ENCODE results near the gene NPAS2. TPM values are rescaled to one million over a fixed set of nuclear protein-coding genes. Genes with fewer than 3 reads are reported as not detected.

Gene NPAS2
- polyA plus RNA-seq, 1 donor: 16.8 TPM

DNA sequence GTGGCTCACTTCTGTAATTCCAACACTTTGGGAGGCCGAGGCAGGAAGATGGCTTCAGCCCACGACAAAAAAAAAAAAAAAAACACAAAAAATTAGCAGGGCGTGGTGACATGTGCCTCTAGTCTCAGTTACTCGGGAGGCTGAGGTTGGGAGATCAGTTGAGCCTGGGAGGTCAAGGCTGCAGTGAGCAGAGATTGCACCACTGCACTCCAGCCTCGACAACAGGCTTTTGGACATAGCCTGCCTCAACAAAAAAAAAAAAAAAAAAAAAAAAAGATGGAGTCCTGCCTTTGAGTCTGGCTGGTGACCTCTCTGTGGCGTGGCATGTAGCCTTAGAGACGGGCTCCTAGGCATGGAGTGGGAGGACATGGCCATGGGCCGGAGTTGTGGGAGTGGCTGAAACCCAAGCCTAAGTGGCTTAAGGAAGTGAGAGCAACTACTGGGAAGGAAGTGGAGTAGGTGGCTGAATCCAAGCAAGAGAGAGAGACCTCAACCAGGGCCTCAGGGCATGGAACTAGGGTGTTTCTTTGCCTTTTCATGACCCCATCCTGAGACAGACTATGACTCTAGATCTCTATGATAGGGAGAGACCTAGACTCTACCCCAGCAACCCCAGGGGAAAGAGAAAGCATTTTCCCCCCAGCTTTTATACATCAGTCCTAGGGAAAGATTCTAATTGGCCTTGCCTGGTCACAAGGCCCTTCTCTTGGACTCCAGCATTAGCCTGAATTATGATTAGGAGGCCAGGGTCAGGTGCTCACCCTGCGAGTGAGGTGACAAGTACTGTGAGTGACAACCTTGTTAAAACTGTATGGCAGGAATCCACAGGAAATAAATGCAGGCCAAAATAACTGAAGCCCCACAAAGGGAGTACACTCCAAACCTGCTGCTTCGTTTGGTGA lies 34.2 kb downstream of the NPAS2 start:
- DNase-seq: no peak

DNA sequence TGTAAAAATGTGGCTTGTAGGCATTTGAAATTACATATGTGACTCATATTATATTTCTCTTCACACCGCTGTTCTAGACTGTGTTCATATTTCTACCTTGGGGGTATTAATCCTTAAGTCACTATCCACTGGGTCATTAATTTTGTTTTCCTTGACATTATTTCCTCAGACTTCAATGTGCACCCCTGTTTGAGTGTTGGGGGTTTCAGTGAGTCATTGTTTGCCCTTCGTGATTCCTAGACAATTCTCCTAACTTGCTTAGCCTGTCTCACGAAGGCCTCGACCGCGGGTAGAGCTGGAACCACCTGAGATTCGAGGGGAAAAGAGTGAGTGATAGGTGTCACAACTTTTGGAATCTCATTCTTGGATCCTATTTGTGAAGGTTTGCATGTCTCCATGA lies 35.1 kb downstream of the NPAS2 start:
- no peak for DNase-seq

DNA sequence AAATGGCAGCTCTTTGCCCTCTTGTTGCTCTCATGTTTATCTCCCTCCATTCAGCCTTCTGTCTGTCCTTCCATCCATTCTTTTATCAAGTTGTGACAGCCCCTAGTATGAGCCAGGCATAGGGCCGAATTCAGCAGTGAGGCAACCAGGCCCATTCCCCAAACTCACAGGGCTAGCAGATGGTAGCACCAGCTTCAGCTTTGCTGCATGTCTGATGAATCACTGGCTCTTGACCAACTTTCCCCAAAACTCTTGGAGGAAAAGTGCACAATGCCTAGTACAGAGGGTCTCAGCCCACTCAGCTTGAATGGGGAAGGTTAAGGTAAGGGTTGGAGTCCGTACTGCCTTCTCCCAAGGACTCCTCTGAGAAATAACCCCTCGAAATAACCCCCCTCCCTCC lies 35.7 kb downstream of the NPAS2 start:
- DNase-seq: no peak

DNA sequence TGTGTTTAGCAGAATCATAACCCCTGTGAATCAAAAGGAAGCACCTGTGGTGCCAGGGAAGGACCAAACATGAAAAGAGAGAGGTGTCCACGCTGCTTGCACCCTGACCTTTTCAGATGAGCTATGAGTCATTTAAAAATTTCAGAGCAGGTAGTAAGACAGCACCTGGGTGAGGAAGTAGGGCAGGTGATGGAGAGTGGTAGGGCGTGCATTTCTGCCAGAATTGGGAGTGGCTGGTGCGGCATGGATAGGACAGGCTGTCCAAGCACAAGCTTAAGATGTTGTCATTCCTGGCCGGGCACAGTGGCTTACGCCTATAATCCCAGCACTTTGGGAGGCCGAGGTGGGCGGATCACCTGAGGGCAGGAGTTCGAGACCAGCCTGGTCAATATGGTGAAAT lies 36.8 kb downstream of the NPAS2 start:
- DNase-seq: no peak

DNA sequence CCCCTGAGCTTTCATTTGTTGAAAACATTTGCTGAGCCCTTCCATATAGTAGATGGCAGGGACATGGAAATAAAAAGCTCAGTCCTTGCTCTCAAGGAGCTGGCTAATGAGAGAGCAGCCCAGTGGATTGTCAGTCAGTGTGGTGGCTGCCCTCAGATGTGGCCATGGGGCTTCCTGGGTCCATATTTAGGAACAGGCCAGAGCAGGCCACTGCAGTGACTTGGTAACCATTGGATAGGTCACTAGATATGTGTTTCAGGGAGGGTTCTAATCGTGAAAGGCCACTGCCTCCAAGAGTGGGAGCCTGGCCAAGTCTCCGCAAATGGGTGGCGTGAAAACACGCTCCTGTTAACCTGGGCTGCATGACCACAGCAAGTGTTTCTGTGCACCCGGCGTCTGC lies 37.4 kb downstream of the NPAS2 start:
- DNase-seq: no peak

DNA sequence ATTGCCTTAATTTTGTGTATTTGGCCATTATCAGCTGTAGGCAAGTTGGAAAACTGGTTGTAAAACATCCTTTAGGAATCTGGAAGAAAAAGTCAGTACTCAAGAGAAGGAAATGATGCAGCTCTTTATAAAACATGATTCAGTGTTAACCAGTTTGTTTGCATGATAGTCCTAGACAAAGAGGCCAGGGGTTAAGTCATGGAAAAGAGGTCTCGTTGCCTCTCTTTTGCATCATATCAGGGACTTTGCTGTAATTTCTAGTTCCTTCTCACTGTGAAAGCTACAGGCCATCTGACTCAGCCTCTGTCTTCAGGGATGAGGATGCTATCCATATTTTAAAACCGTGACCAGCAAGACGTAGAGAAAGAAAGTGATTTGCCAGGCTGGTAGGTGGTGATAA lies 38.0 kb downstream of the NPAS2 start:
- DNase-seq: no peak

DNA sequence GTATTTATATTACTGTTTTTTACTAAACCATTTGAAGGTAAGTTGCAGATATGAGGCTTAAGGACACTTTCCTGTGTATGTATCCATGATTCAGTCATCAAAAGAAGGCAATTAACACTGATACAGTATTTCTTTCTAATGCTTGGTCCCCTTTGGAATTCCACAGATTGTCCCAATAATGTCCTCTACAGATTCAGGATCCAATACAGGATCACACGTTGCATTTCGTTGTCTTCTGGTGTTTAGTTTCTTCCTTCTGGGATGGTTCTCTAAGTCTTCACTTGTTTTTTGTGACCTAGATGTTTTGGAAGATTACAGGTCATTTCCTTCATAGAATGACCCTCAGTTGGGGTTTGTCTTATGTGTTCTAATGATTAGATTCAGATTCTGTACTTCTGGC lies 40.0 kb downstream of the NPAS2 start:
- no peak for DNase-seq

DNA sequence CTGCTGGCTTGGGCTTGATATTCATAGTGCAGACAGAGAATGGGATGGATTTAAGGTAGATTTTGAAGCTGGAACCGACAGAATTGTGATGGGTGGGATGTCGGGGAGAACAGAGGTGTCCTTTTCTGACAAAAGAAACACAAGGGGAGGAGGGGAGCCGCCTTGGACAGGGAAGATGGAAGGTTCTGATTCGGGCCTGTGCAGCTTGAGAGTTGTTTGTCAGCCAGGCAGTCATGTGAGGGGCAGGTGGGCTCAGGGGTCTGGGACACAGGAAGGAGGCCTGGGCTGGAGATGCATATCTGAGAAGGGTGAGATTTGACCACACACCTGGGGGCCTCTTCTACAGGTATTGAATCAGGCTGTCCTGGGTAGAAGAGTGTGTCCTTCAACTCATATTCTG lies 41.4 kb downstream of the NPAS2 start:
- DNase-seq: no peak

DNA sequence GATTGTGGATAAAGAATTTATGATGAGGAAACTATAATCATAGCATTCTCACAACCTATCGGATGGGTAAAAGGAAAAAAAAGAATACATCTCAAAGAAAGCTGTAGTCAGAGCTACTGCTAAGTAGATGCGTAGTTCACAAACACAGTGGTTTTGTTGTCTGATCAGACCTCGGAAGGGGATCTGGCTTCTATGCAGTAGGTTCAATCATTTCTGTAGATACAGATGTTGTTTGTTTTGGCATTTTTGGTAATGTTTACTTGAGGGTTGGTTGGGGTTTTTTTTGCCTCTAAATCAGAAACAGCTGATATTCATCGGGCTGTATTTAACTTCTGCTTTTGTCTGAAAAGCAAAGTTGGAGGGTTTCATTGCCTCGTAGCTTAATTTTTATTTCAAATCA lies 42.1 kb downstream of the NPAS2 start:
- DNase-seq: no peak

DNA sequence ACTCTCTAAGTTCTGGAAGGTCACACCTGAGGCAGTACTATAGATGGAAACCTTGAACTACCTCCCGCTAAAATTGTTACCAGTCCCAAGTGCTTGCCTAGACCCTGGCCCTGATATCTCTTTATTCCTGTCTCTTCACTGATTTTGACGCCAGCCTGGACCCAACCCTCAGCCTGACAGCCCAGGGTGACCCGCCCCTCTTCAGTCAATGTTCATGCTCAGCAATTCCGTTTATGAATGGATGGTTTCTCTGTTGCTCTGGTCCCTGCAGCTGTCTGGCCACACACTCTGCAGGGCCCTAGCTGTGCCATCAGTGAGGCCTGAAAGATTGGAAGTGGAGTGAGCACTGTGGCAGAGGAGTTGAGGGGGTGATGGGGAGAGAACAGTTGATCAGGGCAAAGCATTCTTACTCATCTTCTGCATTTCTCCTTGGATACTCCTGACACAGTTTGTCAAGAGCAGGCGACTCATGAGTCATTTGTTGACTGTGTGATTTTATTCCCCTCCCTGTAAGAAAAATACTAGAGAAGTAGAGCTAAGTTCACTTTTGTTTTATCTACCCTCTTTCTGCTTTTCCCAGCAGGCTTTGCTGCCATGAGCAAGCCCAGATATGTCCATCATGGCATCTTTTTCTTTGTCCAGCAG lies 46.0 kb downstream of the NPAS2 start:
- no peak for DNase-seq

DNA sequence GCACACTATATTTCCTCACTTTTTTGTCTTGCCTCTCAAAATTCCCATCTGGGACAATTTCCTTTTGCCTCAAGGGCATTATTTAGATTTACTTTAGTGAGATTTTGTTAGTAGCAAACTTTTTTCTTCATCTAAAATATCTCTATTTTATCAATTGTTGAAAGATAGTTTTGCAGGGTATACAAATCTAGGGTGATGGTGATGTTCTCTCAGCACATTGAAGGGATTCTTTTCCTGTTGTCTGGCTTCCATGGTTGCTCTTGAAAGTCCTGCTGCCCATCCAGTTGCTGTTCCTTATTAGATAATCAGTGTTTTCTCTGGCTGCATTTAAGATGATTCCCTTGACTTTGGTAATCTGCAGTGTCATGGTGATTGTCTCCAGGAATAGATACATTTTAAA lies 48.1 kb downstream of the NPAS2 start:
- no peak for DNase-seq

DNA sequence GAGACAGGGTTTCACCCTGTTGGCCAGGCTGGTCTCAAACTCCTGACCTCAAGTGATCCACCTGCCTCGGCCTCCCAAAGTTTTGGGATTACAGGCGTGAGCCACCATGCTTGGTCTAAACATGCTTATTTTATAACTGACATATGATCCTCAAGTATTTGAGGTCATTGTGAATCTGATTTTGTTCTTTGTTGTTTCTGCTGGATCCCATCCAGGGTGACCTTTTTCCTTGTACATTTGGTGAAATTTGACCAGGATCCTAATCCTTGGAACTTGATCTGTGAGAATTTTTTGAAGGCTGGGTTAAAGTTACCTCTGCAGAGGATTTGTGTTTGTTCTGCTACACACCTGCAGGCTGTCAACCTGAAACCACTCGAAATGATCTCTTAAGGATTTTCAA lies 49.2 kb downstream of the NPAS2 start:
- no peak for DNase-seq

DNA sequence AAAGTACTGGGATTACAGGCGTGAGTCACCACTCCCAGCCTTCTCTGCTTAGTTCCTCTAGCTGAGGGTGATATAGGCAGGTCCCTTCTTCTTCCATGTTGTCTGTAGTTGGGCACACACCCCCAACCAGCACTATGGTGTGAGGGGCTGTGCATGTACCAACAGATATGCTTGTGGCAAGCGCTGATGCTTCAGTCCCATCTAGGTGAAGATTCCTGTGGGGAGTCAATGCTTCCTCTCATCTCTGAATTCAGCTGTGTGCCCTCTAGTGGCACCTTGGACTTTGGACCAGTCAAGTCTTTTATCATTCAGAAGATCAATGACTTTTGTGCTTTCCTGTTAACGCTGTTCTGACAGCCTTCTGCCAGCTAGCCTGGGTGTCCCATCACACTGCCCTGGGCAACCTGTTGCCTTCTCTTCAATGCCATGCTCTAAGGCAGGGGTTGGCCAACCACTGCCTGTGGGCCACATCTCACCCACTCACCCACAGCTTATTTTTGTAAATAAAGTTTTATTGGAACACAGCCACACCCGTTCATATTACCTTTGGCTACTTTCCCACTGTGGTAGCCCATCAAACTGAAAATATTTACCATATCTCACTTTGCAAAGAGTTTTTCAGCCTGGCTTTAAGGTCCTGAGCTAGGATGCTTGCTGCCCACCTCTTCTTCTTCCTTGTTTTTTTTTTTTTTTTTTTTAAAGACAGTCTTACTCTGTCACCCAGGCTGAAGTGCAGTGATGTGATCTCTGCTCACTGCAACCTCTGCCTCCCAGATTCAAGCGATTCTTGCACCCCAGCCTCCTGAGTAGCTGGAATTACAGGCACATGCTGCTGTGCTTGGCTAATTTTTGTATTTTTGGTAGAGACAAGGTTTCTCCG lies 51.0 kb downstream of the NPAS2 start:
- DNase-seq: no peak

DNA sequence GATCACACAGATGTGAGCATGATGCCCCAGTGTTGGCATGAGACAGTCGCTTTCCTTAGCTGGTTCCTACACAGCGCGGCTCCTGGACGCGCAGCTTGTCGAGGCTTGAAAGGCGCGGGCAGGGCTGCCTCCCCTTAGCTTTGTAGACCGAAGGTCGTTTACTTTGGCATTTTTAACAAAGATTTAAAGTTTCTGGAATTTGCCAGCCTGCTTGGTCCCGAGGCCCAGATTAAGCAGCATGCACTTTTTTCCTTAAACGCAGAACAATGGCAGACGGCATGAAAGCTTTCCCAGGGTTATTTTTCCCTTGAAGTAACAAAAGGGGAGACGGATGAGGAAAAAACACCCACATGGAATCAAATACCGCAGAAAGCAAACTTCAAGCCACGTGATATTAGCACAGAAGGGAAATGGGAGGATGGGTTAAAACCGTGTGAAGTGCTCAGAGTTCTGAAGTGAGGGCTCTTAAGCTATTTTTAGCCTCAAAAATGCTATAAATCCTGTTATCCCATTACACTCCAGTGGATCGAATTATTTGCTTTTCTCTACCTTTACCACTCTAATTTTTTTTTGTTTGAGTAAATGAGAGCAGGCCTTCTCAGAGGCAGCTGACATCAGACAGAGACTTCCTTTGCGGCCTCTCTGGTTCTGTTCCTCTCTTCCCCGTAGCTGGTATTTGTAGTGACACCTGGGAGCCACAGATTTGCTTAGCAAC lies 55.7 kb downstream of the NPAS2 start:
- peak; percentile 64 for DNase-seq

DNA sequence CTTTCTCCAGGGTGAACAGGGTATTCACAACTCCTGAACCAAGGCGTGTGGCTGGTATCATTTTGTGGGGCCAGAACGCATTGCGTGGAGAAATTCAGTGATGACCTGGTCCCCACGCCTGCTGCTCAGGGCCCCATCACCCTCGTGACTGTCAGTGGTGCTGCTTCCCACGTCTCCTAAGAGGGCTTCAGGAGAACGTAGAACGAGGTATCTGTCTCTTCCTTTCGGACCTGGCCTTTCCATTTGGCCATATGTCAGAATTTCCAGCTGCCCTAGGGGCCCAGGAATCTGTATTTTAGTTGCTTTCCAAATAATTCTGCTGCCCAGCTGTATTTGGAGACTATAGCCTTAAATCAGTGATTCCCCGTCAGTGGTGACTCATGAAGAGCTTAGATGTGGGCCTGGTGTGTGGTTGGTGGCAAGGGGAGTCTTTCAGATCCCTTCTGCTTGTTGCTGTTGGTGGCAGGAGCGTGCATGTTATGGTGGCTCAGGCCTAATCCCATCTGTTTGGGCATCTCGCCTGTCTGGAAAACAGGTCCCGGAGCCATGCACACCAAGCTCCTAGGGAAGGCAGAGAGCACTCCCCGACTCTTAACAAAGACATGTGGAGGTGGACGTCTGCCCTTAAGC lies 56.4 kb downstream of the NPAS2 start:
- no peak for DNase-seq

DNA sequence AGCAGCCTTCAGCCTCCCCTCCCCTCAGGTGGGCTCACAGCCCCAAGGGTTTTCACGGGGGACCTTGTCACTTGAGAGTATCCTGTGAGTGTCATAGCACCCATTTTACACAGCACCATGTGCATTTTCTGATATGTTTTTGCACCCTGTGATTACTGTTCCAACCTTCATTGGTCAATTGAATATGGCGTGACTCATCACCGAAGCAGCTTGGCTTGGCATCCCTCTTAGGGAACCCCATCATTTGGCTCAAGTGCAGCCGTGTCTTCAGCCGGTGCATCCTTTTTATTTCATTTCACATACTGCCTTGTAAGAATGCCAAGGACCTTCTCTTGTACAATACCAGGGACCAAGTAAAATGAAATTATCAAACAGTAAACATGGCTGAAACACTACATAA lies 57.6 kb downstream of the NPAS2 start:
- no peak for DNase-seq

DNA sequence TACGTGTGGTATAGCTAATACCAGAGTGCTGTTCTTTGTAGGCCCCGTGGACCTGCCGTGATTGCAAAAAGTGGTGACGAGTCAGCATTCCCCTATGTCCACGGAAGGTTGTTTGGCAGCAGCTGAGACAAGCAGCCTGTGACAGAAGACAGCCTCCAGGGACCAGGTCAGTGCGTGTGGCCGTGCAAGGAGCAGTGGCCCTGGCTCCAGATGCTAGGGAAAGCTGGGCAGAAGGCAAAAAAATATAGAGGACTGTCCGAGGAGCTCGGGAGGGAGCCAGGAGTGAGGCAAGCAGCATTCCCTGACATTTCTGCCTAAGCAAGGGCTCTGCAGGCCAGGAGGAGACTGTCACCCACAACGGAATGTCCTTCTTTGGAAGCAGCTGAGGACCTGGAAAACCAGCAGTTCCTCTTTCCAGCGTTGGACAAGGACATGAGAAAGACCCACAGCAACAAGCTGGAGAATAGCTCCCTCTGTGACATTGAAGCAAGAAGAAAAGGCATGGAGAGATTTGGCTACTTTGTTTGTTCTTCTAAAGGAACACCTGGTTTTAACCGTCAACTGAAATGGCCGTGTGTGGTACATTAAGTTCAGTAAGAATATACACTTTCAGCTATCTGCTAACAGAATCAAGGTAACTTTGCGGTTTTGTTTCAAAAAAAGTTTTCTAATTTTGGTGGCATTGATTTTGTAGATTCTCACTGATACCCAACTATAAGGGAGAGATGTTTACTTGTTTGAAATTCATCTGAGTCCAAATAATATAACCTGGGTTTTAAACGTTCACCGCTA lies 58.3 kb downstream of the NPAS2 start:
- DNase-seq: no peak

DNA sequence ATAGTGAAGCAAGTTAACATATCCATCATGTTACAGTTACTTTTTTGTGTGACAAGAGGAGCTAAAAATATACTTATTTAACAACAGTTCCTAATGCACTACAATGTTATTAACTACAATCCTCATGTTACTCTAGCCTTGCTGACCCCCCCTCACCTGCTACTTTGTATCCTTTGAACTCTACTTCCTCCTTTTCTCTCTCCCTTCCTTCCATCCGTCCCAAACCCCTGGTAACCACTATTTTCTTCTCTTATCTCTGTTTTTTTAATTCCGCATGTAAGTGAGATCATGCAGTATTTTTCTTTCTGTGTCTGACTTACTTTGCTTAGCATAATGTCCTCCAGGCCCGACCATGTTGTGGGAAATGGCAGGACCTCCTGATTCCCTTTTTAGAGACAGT lies 59.4 kb downstream of the NPAS2 start:
- DNase-seq: no peak

DNA sequence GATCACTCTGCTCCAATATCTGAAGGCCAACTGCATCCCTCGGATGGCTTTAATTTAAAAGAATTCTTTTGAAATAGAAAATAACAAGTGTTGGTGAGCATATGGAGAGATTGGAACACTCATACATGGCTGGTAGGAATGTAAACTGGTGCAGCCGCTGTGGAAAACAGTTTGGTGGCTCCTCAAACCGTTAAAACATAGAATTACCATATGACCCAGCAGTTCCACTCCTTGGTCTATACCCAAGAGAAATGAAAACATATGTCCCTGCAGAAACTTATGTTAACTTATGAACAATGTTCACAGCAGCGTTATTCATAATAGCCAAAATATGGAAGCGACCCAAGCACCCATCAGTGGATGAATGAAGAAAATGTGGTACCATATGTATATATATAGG lies 60.1 kb downstream of the NPAS2 start:
- no peak for DNase-seq

DNA sequence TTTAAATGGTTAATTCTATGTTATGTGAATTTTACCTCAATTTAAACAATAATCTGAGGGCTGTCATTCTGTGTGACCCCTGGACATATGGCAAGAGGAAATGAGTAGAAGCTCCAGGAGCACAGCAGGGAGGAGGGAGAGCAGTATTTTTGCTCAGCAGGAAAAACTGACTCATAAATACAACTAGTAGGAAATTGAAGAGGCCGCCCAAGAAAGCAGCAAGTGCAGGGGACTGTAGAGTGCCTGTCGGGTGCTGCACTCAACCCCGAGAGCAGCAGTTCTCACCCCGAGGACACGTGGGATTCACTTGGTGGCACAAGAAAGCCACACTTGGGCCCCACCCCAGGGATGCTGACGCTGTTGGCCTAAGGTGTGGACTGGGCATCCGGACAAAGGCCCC lies 60.8 kb downstream of the NPAS2 start:
- DNase-seq: no peak

All from left kidney (tissue), 2 donors.